ENCODE data around the gene TUBB3.
"Not testable (repeated sequence)": the region's sequence is repeated elsewhere in the genome, so short reads cannot be mapped to it uniquely, and the experiment has no call there.

Gene TUBB3

GRCh38 chr16:89903908-89904515, 19.1 kb upstream of the TUBB3 start:
- DNase-seq = no peak

- DNase-seq = no peak
Measured at GRCh38 chr16:89904606-89905510, 18.3 kb upstream of the TUBB3 start.

- DNase-seq = no peak
Measured at GRCh38 chr16:89905511-89906139, 17.5 kb upstream of the TUBB3 start.

GRCh38 chr16:89906140-89907025, 16.8 kb upstream of the TUBB3 start:
- no peak for DNase-seq

- DNase-seq = no peak
Measured at GRCh38 chr16:89907055-89907814, 15.9 kb upstream of the TUBB3 start.

GRCh38 chr16:89908236-89908635, 14.9 kb upstream of the TUBB3 start:
- DNase-seq = no peak

GRCh38 chr16:89909777-89910716, 13.1 kb upstream of the TUBB3 start:
- peak; percentile 61 for DNase-seq

- DNase-seq = no peak
Measured at GRCh38 chr16:89910717-89911354, 12.3 kb upstream of the TUBB3 start.

GRCh38 chr16:89911375-89911774, 11.8 kb upstream of the TUBB3 start:
- DNase-seq = no peak

- DNase-seq = no peak
Measured at GRCh38 chr16:89912143-89912542, 11.0 kb upstream of the TUBB3 start.

GRCh38 chr16:89912627-89913026, 10.5 kb upstream of the TUBB3 start:
- DNase-seq = no peak

- DNase-seq = no peak
Measured at GRCh38 chr16:89913408-89914387, 9.4 kb upstream of the TUBB3 start.

GRCh38 chr16:89914642-89915285, 8.4 kb upstream of the TUBB3 start:
- DNase-seq = not testable (repeated sequence)

GRCh38 chr16:89915303-89916232, 7.6 kb upstream of the TUBB3 start:
- no peak for DNase-seq

- peak; percentile 81 for DNase-seq
Measured at GRCh38 chr16:89917773-89918452, 5.2 kb upstream of the TUBB3 start.

Measured in central memory CD4-positive, alpha-beta T cell (primary cell).